ENCODE measurements around the gene CYP2D6.
"Not testable (repeated sequence)": the region's sequence is repeated elsewhere in the genome, so short reads cannot be mapped to it uniquely, and the experiment has no call there.

Gene CYP2D6

GRCh38 chr22:42156598-42156997 lies 26.0 kb upstream of the CYP2D6 start:
- DNase-seq, result no peak

- DNase-seq, result no peak
Observed at GRCh38 chr22:42156121-42156520, 25.5 kb upstream of the CYP2D6 start.

DNA sequence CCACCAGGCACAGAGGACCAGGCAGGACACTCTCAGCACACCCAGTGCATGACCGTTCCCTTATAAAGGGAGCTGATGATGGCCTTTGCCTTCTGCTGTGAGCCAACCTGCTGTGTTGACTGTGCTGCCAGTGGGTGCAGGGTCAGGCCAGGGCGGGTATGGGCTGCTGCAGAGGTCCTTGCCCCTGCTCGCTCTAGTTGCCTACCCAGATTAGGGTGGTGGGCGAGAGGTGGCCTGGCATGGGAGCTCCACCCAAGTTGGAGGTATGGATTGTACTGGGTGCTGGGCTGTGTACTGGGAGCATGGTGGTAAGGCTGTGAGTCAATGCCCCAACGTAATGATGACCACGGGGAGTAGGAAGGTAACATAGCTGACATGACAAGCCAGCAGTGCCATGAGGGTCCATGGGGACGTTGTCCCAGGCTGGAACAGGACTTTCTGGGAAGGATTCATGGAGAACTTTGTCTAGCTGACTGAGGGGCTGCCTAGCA lies 24.5 kb upstream of the CYP2D6 start:
- DNase-seq, result no peak

- no peak for DNase-seq
Observed at GRCh38 chr22:42154293-42155052, 23.9 kb upstream of the CYP2D6 start.

DNA sequence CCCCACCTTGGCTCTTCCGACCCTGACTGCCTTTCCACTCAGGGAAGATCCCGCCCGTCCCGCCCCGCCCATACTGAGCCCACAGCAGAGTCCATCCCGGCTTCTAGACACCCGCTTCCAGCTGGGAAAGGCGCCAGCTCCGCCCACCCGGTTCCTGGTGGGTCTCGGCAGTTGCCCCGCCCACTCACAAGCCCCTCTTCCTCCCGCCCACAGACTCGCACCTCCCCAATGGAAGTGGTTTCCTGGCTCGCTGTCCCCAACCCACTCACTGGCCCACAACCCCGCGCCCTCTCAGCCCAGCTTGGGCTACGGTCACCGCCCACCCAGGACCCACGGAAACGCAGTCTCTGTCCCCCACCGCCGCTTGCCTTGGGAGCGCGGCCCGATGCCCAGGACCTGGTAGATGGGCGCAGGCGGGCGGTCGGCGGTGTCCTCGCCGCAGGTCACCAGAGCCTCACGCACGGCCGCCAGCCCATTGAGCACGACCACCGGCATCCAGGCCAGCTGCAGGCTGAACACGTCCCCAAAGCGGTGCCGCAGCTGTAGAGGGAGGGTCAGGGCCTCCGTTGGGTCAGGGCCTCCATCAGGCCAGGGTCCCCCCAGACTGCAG lies 22.2 kb upstream of the CYP2D6 start:
- no peak for DNase-seq

- DNase-seq, result no peak
Observed at GRCh38 chr22:42151924-42152635, 21.5 kb upstream of the CYP2D6 start.

- DNase-seq, result no peak
Observed at GRCh38 chr22:42150727-42151590, 20.3 kb upstream of the CYP2D6 start.

DNA sequence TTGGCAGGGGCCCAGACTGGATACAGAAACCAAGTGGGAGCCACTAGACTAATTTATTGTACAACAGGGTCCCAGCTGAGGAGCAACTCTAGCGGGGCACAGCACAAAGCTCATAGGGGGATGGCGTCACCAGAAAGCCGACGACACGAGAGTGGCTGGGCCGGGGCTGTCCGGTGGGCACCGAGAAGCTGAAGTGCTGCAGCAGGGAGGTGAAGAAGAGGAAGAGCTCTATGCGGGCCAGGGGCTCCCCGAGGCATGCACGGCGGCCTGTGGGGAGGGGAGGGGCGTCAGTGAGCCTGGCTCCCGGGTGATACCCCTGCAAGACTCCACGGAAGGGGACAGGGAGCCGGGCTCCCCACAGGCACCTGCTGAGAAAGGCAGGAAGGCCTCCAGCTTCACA lies 19.2 kb upstream of the CYP2D6 start:
- DNase-seq, result not testable (repeated sequence)

GRCh38 chr22:42145175-42145574 lies 14.6 kb upstream of the CYP2D6 start:
- no peak for DNase-seq

GRCh38 chr22:42143859-42144822 lies 13.5 kb upstream of the CYP2D6 start:
- DNase-seq, result not testable (repeated sequence)

DNA sequence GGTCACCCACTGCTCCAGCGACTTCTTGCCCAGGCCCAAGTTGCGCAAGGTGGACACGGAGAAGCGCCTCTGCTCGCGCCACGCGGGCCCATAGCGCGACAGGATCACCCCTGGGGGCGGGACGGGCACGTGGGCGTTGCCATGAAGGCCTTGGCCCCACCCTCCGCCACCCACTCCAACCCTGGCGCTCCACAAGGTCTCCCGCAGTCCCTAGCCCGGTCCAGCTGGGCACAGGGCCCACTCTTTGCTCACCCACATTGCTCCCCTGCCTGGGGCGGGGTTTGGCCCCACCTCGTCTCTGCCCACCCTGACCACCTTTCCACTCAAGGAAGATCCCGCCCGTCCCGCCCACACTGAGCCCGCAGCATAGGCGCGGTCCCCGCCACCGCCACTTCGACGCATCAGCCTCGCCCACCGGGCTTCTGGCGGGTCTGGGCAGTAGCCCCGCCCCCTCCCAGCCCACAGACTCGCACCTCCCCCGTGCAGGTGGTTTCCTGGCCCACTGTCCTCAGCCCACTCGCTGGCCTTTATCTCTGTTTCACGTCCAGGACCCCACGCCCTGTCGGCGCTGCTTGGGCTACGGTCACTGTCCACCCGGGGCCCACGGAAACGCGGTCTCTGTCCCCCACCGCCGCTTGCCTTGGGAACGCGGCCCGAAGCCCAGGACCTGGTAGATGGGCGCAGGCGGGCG lies 12.3 kb upstream of the CYP2D6 start:
- no peak for DNase-seq

- DNase-seq, result not testable (repeated sequence)
Observed at GRCh38 chr22:42141307-42142057, 10.9 kb upstream of the CYP2D6 start.

GRCh38 chr22:42140153-42140552 lies 9.5 kb upstream of the CYP2D6 start:
- DNase-seq, result not testable (repeated sequence)

DNA sequence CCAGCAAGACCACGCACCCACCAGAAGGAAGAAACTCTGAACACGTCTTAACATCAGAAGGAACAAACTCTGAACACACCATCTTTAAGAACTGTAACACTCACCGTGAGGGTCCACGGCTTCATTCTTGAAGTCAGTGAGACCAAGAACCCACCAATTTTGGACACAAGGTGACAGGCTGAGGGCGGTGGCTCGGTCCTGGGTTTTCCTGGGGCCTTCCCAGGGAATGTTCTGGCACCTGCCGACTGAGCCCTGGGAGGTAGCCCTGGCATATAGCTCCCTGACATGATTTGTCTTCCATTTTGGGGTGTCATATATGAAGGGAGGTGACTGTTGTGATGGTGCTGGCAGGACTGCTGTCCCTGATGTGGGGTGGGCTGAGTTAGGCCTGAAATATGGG lies 8.9 kb upstream of the CYP2D6 start:
- not testable (repeated sequence) for DNase-seq

DNA sequence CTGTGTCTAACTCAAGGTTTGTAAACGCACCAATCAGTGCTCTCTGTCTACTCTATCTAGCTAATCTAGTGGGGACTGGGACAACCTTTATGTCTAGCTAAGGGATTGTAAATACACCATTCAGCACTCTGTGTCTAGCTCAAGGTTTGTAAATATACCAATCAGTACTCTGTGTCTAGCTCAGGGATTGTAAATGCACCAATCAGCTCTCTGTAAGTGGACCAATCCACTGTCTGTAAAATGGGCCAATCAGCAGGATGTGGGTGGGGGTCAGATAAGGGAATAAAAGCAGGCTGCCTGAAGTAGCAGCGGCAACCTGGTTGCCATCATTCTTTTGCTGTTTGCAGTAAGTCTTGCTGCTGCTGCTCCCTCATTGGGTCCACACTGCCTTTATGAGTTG lies 8.4 kb upstream of the CYP2D6 start:
- no peak for DNase-seq

DNA sequence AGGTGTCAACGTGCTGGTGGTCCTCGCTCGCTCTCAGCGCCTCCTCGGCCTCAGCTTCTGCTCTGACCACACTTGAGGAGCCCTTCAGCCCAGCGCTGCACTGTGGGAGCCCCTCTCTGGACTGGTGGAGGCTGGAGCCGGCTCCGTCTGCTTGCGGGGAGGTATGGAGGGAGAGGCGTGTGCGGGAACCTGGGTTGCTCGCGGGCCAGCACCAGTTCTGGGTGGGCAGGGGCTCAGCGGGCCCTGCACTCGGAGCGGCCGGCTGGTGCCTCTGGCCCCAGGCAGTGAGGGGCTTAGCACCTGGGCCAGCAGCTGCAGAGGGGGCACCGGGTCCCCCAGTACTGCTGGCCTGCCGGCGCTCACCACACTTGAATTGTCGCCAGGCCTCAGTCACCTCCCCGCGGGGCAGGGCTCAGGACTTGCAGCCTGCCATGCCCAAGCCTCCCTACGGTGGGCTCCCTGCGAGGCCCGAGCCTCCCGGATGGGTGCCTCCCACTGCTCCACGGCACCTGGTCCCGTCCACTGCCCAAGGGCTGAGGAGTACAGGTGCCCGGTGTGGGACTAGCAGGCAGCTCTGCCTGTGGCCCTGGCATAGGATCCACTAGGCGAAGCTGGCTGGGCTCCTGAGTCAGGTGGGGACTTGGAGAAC lies 7.6 kb upstream of the CYP2D6 start:
- DNase-seq, result no peak

- not testable (repeated sequence) for DNase-seq
Observed at GRCh38 chr22:42135688-42136087, 5.1 kb upstream of the CYP2D6 start.

- no peak for DNase-seq
Observed at GRCh38 chr22:42134100-42135020, 3.8 kb upstream of the CYP2D6 start.

- no peak for DNase-seq
Observed at GRCh38 chr22:42132457-42132856, 1.8 kb upstream of the CYP2D6 start.
